HT-29 (cell line): ENCODE measurements around the gene GAB2. TPM values are rescaled to one million over a fixed set of nuclear protein-coding genes. Genes with fewer than 3 reads are reported as not detected.

Experiments used
- DNase-seq: peaks from one replicate; pipeline ENCODE4 v3.0.0-alpha.2; 2015; ENCODE audit warnings: low spot score
- total RNA-seq: library from RNA; depleted of rRNA; stranded (reverse); fragments of >200 nt; shearing (Covaris generic); gene quantifications from 2 replicates; pipeline ENCODE4 v1.2.3, GENCODE V29; 2014

Gene GAB2
- total RNA-seq, 1 experiment from 2014 or later, result 3.6 TPM

DNA sequence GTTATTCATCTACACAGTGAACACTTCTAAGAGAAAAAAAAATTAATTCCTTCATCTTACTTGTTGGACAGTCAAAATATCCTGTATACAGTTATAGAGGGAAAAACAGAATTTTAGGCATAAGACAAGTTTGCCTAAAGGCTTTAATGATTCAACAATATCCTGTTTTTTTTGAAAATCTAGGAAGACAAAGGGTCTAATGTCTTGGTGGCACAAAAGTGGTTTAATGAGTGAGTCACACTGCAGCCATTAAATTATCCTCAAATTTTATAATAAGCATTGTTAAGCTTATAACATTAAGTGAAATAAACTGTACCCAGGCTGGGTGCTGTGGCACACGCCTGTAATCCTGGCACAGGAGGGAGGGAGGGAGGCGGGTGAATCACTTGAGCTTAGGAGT is 72.9 kb downstream of the GAB2 start:
- no peak for DNase-seq

DNA sequence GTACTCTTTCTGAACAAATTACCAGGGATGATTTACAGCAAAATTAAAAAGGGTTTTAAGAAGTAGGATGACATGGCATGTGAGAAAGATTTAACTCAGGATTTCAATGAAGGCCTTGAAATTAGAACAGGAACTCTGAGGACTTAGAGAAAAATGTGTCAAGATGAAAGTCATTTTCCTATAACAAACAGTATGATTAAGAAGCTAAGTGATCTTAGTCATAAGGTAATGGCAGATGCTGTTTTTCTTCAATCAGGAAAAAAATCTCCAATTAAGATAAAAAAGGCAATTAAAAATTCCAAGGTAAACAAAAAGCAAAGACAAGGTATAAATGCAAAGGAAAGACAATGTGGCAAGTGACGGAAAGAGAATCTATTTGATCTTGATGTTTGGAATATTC is 73.5 kb downstream of the GAB2 start:
- DNase-seq, result no peak

DNA sequence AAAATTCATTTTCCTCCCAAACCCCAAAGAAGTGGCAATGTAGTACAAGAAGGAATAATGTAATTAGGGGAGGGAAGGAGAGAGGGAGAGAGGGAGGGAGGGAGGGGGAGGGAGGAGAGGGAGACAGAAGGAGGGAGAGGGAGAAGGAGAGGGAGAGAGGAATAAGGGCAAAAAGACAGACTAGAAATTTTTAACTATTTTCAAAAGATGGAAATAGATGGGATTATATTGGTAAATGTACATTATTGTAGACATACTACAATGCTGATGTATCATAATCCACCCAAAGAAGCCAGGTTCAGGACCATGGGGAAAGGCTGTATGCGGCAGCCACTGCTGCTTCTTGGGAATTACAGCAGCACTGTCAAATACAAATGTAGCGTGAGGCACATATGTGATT is 74.3 kb downstream of the GAB2 start:
- no peak for DNase-seq

DNA sequence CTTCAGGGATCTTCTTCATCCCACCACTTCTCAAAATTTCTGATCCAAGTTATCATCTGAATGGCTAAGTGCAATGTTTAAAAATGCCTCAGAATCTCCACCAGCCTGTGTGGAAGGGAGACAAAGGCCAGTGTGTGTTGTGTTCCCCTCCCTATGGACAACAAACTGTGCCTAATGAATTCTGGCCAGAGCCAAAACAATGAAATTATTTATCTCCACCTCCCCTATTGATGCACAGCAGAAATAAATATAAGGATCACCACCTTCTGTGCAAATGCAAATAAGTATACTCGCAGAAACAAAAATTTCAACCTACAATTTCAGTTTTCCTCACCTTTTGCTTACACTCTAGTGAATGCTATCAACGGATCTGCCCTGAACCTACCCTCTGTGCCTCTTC is 75.8 kb downstream of the GAB2 start:
- DNase-seq, result no peak

DNA sequence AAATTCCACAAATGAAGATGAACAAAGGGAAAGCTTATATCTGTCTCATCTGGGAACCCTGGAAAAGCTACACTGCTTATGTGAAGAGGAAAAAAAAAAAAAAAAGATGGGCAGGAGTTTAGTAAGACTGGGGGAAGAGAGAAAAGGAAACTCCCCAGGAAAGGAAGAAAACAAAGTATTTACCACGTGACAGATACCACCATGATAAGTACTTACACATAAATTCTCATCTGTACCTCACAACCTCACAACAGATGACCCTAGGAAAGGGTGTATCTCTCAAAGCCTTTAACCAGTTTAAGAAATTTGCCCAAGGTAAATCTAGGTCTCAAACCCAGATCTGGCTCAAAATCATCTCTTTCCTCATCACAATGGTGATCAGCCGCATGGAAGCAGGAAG is 77.1 kb downstream of the GAB2 start:
- no peak for DNase-seq

DNA sequence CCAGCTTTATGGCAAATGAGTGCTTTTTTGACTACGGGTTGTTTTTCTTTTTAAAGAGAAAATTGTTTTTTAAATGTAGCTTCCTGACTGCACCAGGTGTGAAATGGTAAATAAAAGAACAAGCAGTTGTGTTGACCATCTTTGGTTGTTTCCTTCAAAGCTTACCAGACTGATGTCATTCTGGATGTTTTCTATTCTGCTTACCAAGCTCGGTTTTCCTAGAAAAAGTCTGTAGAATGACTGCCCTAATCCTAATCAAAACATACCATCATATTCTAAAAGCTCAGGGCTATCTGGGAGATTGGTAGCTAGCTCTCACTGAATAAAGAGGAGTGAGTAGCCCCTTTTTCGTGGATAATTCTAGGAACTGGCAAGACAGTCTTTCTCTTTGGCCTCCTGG is 77.7 kb downstream of the GAB2 start:
- no peak for DNase-seq

DNA sequence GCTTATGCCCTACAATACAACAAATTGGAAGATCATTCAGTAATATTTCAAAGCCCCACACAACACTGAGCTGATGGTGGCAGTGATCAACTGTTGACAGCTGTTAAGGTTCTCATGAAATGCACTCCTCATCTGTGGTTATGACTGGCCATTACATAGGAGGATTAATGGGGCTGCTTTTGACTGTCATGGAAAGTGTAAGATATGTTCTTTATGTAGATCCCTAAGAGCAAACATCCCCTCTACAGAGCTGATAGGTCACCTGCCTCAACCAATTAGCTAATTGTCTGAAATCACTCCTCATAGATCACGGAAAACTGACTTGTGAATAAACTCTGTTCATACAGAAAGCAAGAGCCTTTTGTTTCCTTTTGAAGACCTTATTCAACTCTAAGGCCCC is 78.1 kb downstream of the GAB2 start:
- DNase-seq, result no peak

DNA sequence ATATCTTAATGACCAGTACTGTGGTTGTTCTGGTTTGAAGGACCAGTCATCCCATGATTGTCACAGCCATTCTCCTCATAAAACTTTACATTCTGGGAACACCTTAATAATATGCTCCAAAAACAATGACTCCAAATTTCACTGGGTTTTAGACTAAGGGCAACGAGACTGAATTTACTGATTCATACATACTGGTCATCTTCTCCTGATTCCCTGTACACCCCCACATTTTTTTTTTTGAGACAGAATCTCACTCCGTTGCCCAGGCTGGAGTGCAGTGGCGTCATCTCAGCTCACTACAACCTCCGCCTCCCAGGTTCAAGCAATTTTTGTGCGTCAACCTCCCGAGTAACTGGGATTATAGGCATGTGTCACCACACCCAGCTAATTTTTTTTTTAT is 78.9 kb downstream of the GAB2 start:
- no peak for DNase-seq

DNA sequence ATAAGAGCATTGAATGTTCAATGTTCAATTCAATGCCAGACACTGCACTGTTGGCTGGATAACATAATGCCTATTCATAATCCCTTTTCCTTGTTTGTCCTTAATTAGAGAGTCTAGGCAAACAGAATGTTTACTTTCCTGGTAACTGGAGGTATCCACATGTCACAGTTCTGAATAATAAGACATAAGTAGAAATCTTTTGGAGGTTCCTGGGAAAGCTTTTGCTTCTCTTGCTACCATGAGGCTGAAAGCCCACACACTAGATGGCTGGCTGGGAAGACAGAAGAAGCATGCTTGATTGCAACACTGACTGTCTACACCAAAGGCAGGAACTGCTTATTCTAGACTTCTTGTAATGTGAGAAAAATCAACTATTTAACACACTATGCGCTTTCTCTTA is 79.5 kb downstream of the GAB2 start:
- DNase-seq, result no peak

DNA sequence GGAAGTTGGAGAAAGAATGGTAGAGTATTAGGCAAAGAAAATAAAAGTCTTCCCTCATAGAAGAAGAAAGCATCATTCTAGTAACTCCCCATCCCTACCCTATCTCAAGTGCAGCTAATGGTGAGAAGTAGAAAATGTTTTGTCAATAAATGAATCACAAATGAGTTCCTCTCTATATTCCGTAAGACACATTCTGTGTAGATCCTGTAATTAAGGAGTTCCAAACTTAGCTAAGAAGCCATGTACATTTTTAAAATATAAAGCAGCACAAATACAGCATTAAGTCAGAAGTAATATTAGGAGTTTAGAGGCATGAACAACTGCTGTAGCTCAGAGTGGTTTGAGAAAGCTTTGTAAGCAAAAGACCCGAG is 80.1 kb downstream of the GAB2 start:
- no peak for DNase-seq

DNA sequence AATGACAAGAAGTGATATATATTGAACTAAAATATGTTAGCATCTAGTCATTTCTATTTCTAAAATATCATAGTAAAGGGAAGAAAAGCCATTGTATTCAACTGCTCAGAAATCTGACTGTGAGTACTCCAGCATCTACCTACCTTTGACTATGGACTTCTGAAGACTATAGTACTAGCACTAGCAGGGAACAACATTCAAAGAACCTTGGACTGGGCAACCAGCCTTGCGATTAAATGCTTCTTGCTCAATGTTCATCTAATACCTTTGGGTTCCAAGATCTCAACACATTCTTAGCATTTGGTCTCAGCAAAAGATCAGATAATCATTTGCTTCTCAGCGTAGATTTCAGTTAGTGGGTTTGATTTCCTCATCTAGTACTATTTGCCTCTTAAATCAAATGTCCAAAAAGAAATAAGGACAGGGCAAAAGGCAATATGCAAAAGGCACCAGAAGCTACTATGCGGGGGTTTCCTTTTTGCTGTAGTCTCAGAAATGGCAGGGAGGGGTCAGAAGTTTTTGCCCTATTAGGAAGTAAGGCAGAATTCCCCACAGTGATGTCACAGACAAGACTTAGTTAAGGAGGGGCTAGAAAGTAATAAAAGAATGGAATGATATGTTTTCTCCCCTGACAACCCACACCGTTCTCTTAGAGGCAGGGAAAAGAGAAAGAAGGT is 80.6 kb downstream of the GAB2 start:
- no peak for DNase-seq

DNA sequence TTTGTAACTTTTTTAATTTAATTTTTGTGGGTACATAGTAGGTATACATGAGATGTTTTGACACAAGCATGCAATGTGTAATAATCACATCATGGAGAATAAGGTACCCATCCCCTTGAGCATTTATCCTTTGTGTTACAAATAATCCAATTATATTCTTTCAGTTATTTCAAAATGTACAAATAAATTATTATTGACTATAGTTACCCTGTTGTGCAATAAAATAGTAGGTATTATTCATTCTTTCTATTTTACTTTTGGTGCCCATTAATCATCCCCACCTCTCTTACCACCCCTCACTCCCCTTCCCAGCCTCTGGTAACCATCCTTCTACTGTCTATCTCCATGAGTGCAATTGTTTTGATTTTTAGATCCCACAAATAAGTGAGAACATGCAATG is 83.5 kb downstream of the GAB2 start:
- no peak for DNase-seq

DNA sequence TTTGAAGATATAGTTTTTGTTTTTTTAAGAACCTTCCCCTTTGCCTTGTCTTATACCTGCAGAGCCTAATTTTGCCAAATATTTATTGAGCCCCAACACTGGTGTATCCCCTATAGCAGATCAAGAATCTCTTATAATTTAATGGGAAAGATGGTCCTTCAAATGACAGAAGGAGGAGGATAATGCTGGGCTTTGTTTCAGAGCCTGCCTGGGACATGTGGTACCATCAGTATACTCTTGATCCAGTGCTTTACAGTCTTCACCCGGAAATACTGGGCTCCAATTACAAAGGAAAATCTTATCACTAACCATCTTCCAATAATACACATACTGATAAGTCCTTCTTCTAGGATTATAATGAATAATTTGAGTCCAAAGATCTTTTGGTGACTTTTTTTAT is 84.7 kb downstream of the GAB2 start:
- no peak for DNase-seq

DNA sequence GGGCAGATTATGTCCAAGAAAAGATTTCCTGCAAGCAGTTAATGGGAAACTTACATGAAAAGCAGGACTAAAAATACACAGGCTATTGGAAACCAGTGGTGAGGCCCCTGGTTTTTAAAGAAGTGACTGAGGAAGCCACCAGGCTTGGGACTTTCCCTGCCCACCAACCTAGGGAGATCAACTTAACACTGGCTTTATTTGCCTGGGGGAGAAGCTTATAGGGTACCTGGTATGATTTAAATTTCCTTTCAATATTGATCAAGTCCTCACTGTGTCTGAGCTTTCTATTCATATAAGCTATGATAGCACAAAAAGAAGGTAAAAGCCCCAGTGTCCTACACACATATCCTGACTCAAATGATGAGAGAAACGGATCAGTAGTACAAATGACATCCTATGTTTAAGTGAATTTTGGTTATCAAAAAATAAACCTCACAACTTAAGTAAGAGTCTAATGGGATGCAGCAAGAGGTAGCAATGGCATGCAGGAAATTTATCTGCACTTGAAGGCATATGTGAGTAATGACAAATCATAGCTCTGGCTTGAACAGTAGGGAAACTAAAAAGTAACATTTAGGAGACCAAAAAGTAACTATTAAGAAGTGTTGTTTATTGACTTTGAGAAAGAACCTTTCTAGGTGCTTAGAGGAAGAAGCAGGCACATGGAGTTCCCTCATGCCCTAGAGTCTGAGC is 85.3 kb downstream of the GAB2 start:
- DNase-seq, result no peak

DNA sequence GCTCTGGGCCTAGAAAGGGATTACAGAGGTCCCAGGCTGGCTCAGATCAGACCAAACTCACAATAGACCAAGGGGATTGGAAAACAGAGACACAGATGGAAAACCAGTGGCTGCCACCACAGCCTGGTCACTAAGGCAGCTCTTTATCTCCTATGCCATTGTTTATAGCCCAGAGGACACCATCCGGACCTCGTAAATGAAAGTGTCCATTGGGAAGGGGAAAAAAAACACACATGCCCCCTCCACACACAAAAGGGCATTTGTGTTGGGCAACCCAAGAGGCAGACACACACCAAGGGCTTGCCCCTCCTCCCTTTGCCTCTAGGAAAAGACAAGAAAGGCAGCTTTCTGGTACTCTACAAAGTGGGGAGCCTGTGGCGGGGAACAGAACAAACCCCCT is 85.9 kb downstream of the GAB2 start:
- no peak for DNase-seq

DNA sequence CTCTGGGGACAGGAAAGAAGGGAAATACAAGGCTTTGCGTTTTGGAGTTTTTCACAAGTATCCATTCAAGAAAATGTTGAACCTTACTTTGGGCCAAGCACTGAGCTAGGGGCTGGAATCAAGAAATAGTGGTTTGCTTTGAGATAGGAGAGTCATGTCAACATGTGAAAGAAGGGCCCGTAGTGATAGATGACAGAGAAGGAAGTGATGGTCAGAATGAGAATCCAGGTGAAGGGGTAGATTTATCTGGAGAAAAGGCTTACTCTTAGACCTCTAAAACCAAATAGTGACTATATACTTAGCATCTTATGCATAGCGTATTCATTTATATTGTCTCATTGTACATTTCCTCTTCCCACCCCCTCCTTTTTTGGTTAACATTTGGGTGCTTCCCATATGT is 87.3 kb downstream of the GAB2 start:
- no peak for DNase-seq

DNA sequence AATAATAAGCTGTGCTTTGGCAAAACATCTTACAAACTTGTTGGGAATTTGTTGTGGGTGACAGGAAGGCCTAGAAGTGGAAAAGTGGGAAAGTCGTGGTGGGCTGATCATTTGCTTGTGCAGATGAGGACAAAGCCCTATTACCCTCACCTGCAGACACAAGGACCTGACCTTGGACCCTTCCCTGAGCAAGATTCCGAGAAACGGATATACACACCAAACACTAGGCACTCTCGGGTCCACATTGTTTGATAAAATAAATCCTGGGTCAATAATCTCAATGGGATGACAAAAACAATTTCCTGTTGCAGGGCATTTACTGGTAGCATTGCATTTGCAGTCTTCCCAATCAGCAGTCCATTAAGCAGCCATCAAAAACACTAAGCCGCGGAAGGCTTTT is 89.7 kb downstream of the GAB2 start:
- no peak for DNase-seq

DNA sequence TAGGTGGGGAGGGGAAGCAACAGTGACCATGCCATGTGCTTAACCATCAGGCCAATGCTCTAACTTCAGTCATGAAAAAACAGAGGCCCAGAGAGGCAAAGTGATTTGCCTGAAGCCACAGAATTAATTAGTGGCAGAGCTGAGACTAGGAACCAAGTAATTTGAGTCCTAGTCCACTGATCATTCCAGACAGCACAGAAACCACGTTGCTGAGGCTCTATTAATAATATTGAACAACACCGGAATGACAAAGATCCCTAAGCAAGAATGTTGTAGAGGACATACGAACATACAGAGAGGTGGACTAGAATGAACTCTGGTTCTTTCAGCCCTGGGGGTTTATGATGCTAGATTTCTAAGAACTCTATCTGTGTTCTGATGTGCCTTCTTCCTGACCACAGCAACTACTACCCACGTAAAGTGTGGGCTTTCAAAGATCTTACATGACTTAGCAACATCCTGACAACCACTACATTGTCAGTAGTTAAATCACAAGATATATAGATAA is 92.3 kb downstream of the GAB2 start:
- DNase-seq, result no peak

DNA sequence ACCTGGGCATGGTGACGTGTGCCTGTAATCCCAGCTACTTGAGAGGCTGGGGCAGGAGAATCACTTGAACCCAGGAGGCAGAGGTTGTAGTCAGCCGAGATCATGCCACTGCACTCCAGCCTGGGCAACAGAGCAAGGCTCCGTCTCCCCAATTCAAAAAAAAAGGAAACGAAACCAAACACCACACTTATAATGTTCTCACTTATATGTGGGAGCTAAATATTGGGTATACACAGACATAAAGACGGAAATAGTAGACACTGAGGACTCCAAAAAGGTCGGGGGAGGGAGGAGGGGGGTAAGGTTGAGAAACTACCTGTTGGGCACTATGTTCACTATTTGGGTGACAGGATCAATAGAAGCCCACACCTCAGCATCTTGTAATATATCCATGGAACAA is 94.3 kb downstream of the GAB2 start:
- DNase-seq, result no peak

DNA sequence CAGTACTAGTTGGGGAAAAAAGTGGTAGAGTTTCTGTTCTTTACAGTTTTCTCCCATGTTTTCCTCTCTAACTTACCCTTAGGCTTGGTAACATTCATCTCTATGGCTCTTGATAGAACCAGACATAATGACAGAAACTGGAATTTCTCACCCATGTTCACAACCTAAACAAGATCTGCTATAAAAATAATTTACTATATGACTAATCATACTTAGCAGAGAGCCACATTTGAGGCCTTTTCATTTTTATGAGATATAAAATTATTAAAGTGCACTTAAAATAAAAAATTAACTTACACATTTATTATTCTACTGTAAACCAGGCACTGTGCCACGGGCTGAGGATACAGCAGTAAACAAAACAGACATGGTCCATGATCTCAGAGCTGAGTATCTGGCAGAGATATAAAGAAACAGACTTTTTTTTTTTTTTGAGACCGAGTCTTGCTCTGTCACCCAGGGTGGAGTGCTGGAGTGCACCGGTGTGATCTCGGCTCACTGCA is 98.1 kb downstream of the GAB2 start:
- DNase-seq, result no peak

DNA sequence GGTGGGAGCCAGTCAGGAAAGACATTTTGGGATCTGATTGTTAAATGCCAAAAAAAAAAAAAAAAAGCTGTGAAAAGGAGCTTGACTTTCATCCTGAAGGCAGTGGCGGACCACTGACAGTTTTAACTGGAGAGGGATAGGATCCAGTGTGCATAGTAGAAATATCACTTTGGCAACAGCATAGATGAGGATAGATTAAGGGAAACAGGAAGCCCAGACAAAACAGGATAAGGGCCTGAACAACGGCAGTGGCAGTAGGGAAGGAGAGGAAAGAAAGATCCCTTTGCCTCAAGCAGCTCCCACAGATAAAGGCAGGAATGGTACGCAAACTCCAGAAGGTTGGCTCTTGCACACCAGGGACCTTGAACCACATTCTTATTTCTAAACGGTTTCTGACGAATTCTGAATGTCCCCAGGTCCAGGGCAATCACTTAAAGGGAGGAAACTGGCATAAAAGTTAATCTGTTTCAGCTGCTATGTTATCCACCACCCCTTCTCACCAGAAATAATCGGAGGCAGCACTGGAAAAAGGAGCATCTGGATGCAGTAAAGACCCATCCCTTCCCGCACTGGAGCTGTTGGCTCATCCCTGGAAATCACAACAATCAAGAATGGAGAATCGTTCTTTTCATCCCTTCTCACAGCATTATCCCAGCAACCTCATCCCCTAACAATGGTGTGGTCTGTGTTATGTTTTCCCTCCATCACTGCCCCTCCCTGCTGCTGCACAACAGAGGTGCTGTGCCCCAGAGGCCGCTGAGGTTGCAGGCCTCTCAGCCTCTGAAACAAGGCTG is 99.1 kb downstream of the GAB2 start:
- no peak for DNase-seq

DNA sequence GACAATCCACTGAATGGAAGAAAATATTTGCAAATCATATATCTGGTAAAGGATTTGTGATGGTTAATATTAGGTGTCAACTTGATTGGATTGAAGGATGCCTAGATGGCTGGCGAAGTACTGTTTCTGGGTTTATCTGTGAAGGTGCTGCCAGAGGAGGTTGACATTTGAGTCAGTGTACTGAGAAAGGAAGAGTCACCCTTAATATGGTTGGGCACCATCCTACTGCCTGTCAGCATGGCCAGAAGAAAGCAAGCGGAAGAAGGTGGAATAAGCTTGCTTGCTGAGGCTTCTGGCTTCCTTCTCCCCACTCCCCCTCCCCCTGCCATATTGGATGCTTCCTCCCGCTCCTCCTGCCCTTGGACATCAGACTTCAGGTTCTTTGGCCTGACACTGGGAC is 101.9 kb downstream of the GAB2 start:
- DNase-seq, result no peak

DNA sequence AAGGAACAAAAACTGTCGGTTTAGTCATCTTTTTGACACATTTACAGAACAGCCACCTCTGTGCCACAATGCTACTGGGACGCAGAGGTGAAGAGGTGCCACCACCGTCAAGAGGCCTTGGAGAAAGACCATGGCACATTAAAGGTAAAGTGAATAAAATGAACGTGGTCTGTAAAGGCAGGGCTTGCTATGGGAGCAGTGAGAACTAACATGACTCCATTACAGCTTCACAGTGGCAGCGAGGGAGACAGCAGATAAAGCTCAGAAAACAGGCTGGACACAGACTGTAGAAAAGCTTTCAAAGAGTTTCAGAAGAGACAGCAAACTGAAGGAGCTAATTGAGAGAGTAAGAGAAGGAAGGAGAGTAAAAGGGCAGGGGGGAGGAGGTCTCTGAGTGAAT is 102.9 kb downstream of the GAB2 start:
- no peak for DNase-seq
